ENCODE data around the gene MAX. TPM values are rescaled to one million over a fixed set of nuclear protein-coding genes. Genes with fewer than 3 reads are reported as not detected.

Gene MAX
- total RNA-seq, 4 donors from 2014 or later = 44.2 to 54.0 (median 46.1) TPM

DNA sequence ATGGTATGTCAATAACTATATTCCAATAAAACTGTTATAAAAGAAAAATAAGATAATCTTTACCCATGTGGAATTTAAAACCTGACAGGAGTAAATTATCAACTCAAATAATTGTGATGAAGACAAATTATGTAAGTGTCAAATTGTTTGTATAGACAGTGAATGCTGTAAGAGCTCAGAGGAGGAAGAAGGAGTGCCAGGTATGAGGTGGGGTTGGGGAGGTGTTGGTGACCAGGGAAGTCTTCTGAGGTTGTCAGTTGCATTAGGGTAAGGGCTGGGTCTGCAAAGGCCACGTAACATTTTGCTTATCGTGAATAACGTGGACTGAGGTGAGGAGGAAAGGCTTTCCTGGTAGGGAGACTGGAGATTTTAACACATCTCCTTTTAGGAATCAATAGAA, 2.5 kb upstream of the MAX start:
- TF ChIP-seq, protein P1, sequence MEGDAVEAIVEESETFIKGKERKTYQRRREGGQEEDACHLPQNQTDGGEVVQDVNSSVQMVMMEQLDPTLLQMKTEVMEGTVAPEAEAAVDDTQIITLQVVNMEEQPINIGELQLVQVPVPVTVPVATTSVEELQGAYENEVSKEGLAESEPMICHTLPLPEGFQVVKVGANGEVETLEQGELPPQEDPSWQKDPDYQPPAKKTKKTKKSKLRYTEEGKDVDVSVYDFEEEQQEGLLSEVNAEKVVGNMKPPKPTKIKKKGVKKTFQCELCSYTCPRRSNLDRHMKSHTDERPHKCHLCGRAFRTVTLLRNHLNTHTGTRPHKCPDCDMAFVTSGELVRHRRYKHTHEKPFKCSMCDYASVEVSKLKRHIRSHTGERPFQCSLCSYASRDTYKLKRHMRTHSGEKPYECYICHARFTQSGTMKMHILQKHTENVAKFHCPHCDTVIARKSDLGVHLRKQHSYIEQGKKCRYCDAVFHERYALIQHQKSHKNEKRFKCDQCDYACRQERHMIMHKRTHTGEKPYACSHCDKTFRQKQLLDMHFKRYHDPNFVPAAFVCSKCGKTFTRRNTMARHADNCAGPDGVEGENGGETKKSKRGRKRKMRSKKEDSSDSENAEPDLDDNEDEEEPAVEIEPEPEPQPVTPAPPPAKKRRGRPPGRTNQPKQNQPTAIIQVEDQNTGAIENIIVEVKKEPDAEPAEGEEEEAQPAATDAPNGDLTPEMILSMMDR (IDR thresholded peaks at IDR 0.05; ENCODE audit: low read depth) = no peak

- TF ChIP-seq, protein P1 (IDR thresholded peaks at IDR 0.05; ENCODE audit: low read depth) = no peak
These were observed 938 bp upstream of the MAX start for GRCh38 chr14:65103150-65103760.

- TF ChIP-seq, protein P1 (IDR thresholded peaks at IDR 0.05; ENCODE audit: low read depth) = no peak
These were observed 481 bp downstream of the MAX start for GRCh38 chr14:65101631-65102440.

GRCh38 chr14:65100922-65101541, 1.3 kb downstream of the MAX start:
- TF ChIP-seq, protein P1 (IDR thresholded peaks at IDR 0.05; ENCODE audit: low read depth) = no peak

DNA sequence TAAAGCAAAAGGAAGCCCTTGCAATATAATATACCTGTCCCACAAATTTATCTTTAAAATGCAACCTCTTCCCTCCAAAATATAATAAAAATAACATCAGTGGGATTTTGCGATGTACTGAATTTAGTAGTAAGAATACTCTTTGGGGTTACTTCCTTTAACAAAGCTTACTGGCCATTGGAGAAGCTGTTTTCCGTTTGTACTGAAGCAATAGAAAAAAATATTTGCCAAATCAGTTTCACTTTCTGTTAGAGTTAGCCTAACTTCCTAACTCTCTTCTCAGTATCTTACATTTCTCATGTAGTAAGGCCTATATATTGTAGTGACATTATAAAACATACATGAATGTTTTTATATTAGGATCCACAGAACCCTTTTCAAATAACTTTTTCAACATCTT, 3.7 kb downstream of the MAX start:
- TF ChIP-seq, protein P1 (IDR thresholded peaks at IDR 0.05; ENCODE audit: low read depth) = no peak

GRCh38 chr14:65096323-65097089, 5.8 kb downstream of the MAX start:
- TF ChIP-seq, protein P1 (IDR thresholded peaks at IDR 0.05; ENCODE audit: low read depth) = no peak
